Mucosa of descending colon (tissue), 3 donors: Measurements from ENCODE around the gene NGDN. TPM values are rescaled to one million over a fixed set of nuclear protein-coding genes. Genes with fewer than 3 reads are reported as not detected.

ENCODE experiments used
- ATAC-seq: fragments of 200-7000 bp; cut with Tn5 transposase; one replicate; pipeline ENCODE4 v1.9.1; 2020; ENCODE audit warnings: mild to moderate bottlenecking, moderate library complexity
- DNase-seq, 3 donors: peaks; one replicate each; pipeline ENCODE4 v3.0.0-alpha.2; 2020
- H3K36me3 ChIP-seq: fragments of 200-600 bp; one replicate; pipeline ENCODE4 v1.8.0; 2021; ENCODE audit warnings: low read depth, mild to moderate bottlenecking
- H3K4me1 ChIP-seq: fragments of 200-600 bp; one replicate; pipeline ENCODE4 v1.8.0; 2021; ENCODE audit warnings: low read depth, mild to moderate bottlenecking
- H3K4me3 ChIP-seq: fragments of 200-600 bp; one replicate; pipeline ENCODE4 v1.8.0; 2021; ENCODE audit warnings: mild to moderate bottlenecking
- H3K9me3 ChIP-seq: fragments of 200-600 bp; one replicate; pipeline ENCODE4 v1.8.0; 2021; ENCODE audit warnings: mild to moderate bottlenecking
- CTCF ChIP-seq: fragments of 200-600 bp; IDR thresholded peaks from one replicate; pipeline ENCODE4 v1.8.0; 2022; ENCODE audit warnings: antibody characterized with exemption, mild to moderate bottlenecking
- intact Hi-C, 2 donors: fragments of 100-400 bp; cut with DNase I in 1 of 2; cut with micrococcal nuclease in 1 of 2; formaldehyde crosslinking; loops; one replicate each; pipeline versions ENCODE4 v1.11.0 to v1.11.1; 2022; cut with DNase I, micrococcal nuclease
- total RNA-seq, 3 donors: library from RNA; stranded (reverse); fragmentation: NEBNext Ultra II Directional in 2 of 3; extraction: Animal tissue kit (Norgen Biotek cat#: 25700) in 2 of 3; gene quantifications; one replicate each; pipeline versions ENCODE4 v1.2.1 to v1.2.4, GENCODE V29; 2021 to 2023
- donor health status: DM: no; HTN: no; CAD: no; lungs with moderate emphysema.
- donor health status: DM: no; HTN: no; CAD: no.
- donor health status: DM: no; HTN: yes; CAD: no.

The NGDN gene
- total RNA-seq, 3 donors from 2014 or later: 29.1 to 35.3 (median 29.9) TPM

DNA sequence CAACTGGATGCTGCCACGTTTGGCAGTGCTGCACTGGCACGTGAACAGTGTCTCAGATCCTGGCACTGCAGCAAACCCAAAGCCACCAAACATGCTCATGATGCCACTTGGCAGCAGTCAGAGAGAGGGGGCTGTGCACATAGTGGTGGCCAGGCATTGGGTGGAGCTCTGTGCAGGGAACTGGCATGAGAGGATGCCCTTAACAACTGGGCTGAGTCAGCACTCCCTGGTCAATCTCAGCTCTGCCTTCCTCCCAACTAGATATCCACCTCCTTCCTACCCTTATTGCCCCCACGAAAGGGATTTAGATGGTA is 45.1 kb downstream of the NGDN start:
- no peaks in the 10 kb centered on the region for H3K4me1 ChIP-seq
- intact Hi-C loops: no loop called here
- no peaks in the 10 kb centered on the region for H3K9me3 ChIP-seq
- no peak for TF ChIP-seq CTCF
- ATAC-seq (no peak), DNase-seq (no peak)
- H3K36me3 ChIP-seq: no peaks in the 10 kb centered on the region
- H3K4me3 ChIP-seq: no peak overlapping the region

- no peak for DNase-seq
Measured at GRCh38 chr14:23517650-23518326, 48.3 kb downstream of the NGDN start.

GRCh38 chr14:23518709-23519108 is 49.2 kb downstream of the NGDN start:
- Histone ChIP-seq H3K36me3 (no peaks in the 10 kb centered on the region), H3K4me3 (no peak overlapping the region), H3K9me3 (no peaks in the 10 kb centered on the region), H3K4me1 (no peaks in the 10 kb centered on the region)
- no peak for TF ChIP-seq CTCF
- intact Hi-C loops: no loop called here
- ATAC-seq (no peak), DNase-seq (no peak)

More at GRCh38 chr14:23517650-23518326, 48.3 kb downstream of the NGDN start:
- Histone ChIP-seq H3K4me3 (no peak overlapping the region), H3K9me3 (no peaks in the 10 kb centered on the region), H3K4me1 (no peaks in the 10 kb centered on the region), H3K36me3 (no peaks in the 10 kb centered on the region)
- no peak for ATAC-seq
- no peak for TF ChIP-seq CTCF
- intact Hi-C loops: no loop called here

- intact Hi-C loops: no loop called here
- no peaks in the 10 kb centered on the region for H3K9me3 ChIP-seq
- ATAC-seq (no peak), DNase-seq (no peak)
- no peaks in the 10 kb centered on the region for H3K4me1 ChIP-seq
- TF ChIP-seq CTCF: no peak
- H3K4me3 ChIP-seq: no peak overlapping the region
- no peaks in the 10 kb centered on the region for H3K36me3 ChIP-seq
Measured at GRCh38 chr14:23520899-23521533, 51.5 kb downstream of the NGDN start.

GRCh38 chr14:23521785-23522640 is 52.5 kb downstream of the NGDN start:
- TF ChIP-seq CTCF: no peak
- Histone ChIP-seq H3K4me1 (no peaks in the 10 kb centered on the region), H3K36me3 (no peaks in the 10 kb centered on the region), H3K9me3 (no peaks in the 10 kb centered on the region), H3K4me3 (no peak overlapping the region)
- intact Hi-C loops: no loop called here
- no peak for ATAC-seq
- no peak for DNase-seq
